Measurements from ENCODE around the gene LAT.

LAT gene

GRCh38 chr16:28982418-28982817 is 2.4 kb upstream of the LAT start:
- Histone ChIP-seq H3K4me2 (ENCODE audit: low read length, poor library complexity, severe bottlenecking) (no peak overlapping the region), H2BK12ac (ENCODE audit: low read length in 2 of 2) (no peak overlapping the region), H4K91ac (ENCODE audit: low read length) (peak overlapping the region; percentile 8), H2BK120ac (ENCODE audit: low read depth, low read length) (no peak overlapping the region), H4K8ac (ENCODE audit: low read length) (no peak overlapping the region), H2BK5ac (ENCODE audit: low read depth, low read length, poor library complexity, severe bottlenecking) (no peak overlapping the region), H3K27me3 (ENCODE audit: control insufficient read depth in 1 of 2, insufficient read depth in 1 of 2, low read length in 2 of 2) (no peaks in the 10 kb centered on the region), H2AFZ (ENCODE audit: low read depth, low read length) (no peak overlapping the region), H3K18ac (ENCODE audit: low read depth in 1 of 2, low read length in 2 of 2) (no peak overlapping the region), H3K79me1 (replicated peaks; ENCODE audit: low read length, poor library complexity, severe bottlenecking) (peaks cover 37% of the 10 kb centered on the region), H3K9me3 (ENCODE audit: control insufficient read depth, low read length) (peaks cover 12% of the 10 kb centered on the region), H3K36me3 (ENCODE audit: control insufficient read depth in 1 of 2, insufficient read depth in 2 of 2, low read depth in 1 of 2, low read length in 2 of 2) (peaks cover 83 to 91% of the 10 kb centered on the region in 2 experiments), H3K9ac (ENCODE audit: low read length) (no peak overlapping the region), H3K27ac (ENCODE audit: low read length, poor library complexity, severe bottlenecking) (no peak overlapping the region), H3K23ac (ENCODE audit: low read length in 2 of 2) (no peak overlapping the region), H2AK5ac (ENCODE audit: low read length, severe bottlenecking) (no peak overlapping the region), H3K4me3 (ENCODE audit: insufficient read depth in 1 of 2, low read depth in 1 of 2, low read length in 2 of 2) (no peak overlapping the region), H2BK15ac (ENCODE audit: low read depth, poor library complexity, severe bottlenecking) (no peak overlapping the region), H3K14ac (ENCODE audit: low read length in 2 of 2) (no peak overlapping the region), H3K4ac (ENCODE audit: low read depth in 1 of 2, low read length in 2 of 2) (no peak overlapping the region), H3K4me1 (ENCODE audit: control insufficient read depth, insufficient read depth, low read depth, low read length) (no peaks in the 10 kb centered on the region)
- WGBS, result 96% methylated on average over 10 of the region's 10 CpGs
- DNase-seq, result no peak

GRCh38 chr16:28982949-28983348 is 1.9 kb upstream of the LAT start:
- H4K91ac ChIP-seq (ENCODE audit: low read length), result peak overlapping the region; percentile 54
- no peak overlapping the region for H3K4me2 ChIP-seq (ENCODE audit: low read length, poor library complexity, severe bottlenecking)
- no peak overlapping the region for H3K14ac ChIP-seq (ENCODE audit: low read length in 2 of 2)
- H2AFZ ChIP-seq (ENCODE audit: low read depth, low read length), result no peak overlapping the region
- H4K8ac ChIP-seq (ENCODE audit: low read length), result no peak overlapping the region
- no peaks in the 10 kb centered on the region for H3K4me1 ChIP-seq (ENCODE audit: control insufficient read depth, insufficient read depth, low read depth, low read length)
- no peak overlapping the region for H3K23ac ChIP-seq (ENCODE audit: low read length in 2 of 2)
- no peak overlapping the region for H2AK5ac ChIP-seq (ENCODE audit: low read length, severe bottlenecking)
- H3K4ac ChIP-seq (ENCODE audit: low read depth in 1 of 2, low read length in 2 of 2), result no peak overlapping the region
- H3K9ac ChIP-seq (ENCODE audit: low read length), result no peak overlapping the region
- 97% methylated on average over 11 of the region's 11 CpGs for WGBS
- H2BK12ac ChIP-seq (ENCODE audit: low read length in 2 of 2), result no peak overlapping the region
- no peak overlapping the region for H3K27ac ChIP-seq (ENCODE audit: low read length, poor library complexity, severe bottlenecking)
- no peak overlapping the region for H2BK120ac ChIP-seq (ENCODE audit: low read depth, low read length)
- H2BK5ac ChIP-seq (ENCODE audit: low read depth, low read length, poor library complexity, severe bottlenecking), result no peak overlapping the region
- peaks cover 14% of the 10 kb centered on the region for H3K9me3 ChIP-seq (ENCODE audit: control insufficient read depth, low read length)
- no peak overlapping the region for H3K18ac ChIP-seq (ENCODE audit: low read depth in 1 of 2, low read length in 2 of 2)
- H3K36me3 ChIP-seq (ENCODE audit: control insufficient read depth in 1 of 2, insufficient read depth in 2 of 2, low read depth in 1 of 2, low read length in 2 of 2), result peaks cover 80 to 93% of the 10 kb centered on the region in 2 experiments
- no peak for DNase-seq
- no peaks in the 10 kb centered on the region for H3K27me3 ChIP-seq (ENCODE audit: control insufficient read depth in 1 of 2, insufficient read depth in 1 of 2, low read length in 2 of 2)
- H3K79me1 ChIP-seq (replicated peaks; ENCODE audit: low read length, poor library complexity, severe bottlenecking), result peaks cover 32% of the 10 kb centered on the region
- no peak overlapping the region for H3K4me3 ChIP-seq (ENCODE audit: insufficient read depth in 1 of 2, low read depth in 1 of 2, low read length in 2 of 2)
- H2BK15ac ChIP-seq (ENCODE audit: low read depth, poor library complexity, severe bottlenecking), result no peak overlapping the region

DNA sequence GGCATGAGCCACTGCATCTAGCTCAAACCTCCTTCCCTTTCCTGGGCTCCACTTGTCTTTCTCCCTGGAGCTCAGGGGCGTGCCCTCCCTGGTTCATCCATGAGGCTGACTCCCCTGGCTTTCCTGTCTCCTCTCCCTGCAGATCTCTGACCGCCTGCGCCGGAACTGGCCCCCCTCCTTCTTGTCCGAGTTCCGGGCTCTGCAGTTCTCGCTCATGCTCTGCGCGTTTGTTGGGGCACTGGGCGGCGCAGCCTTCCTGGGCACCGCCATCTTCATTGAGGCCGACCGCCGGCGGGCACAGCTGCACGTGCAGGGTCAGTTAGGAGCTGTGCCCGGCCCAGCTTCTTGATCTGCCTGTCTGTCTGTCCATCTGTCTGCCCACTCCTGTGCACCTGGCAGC is 1.2 kb upstream of the LAT start:
- Histone ChIP-seq H4K91ac (ENCODE audit: low read length) (no peak overlapping the region), H3K4me1 (ENCODE audit: control insufficient read depth, insufficient read depth, low read depth, low read length) (no peaks in the 10 kb centered on the region), H3K36me3 (ENCODE audit: control insufficient read depth in 1 of 2, insufficient read depth in 2 of 2, low read depth in 1 of 2, low read length in 2 of 2) (peaks cover 80 to 94% of the 10 kb centered on the region in 2 experiments), H3K4ac (ENCODE audit: low read depth in 1 of 2, low read length in 2 of 2) (no peak overlapping the region), H3K27me3 (ENCODE audit: control insufficient read depth in 1 of 2, insufficient read depth in 1 of 2, low read length in 2 of 2) (no peaks in the 10 kb centered on the region), H3K23ac (ENCODE audit: low read length in 2 of 2) (no peak overlapping the region), H3K27ac (ENCODE audit: low read length, poor library complexity, severe bottlenecking) (no peak overlapping the region), H3K4me2 (ENCODE audit: low read length, poor library complexity, severe bottlenecking) (no peak overlapping the region), H3K9ac (ENCODE audit: low read length) (no peak overlapping the region), H4K8ac (ENCODE audit: low read length) (no peak overlapping the region), H2BK120ac (ENCODE audit: low read depth, low read length) (no peak overlapping the region), H2BK5ac (ENCODE audit: low read depth, low read length, poor library complexity, severe bottlenecking) (no peak overlapping the region), H3K79me1 (replicated peaks; ENCODE audit: low read length, poor library complexity, severe bottlenecking) (peaks cover 26% of the 10 kb centered on the region), H3K14ac (ENCODE audit: low read length in 2 of 2) (no peak overlapping the region), H2BK15ac (ENCODE audit: low read depth, poor library complexity, severe bottlenecking) (no peak overlapping the region), H3K18ac (ENCODE audit: low read depth in 1 of 2, low read length in 2 of 2) (no peak overlapping the region), H2AK5ac (ENCODE audit: low read length, severe bottlenecking) (no peak overlapping the region), H2AFZ (ENCODE audit: low read depth, low read length) (no peak overlapping the region), H2BK12ac (ENCODE audit: low read length in 2 of 2) (no peak overlapping the region), H3K9me3 (ENCODE audit: control insufficient read depth, low read length) (peaks cover 14% of the 10 kb centered on the region), H3K4me3 (ENCODE audit: insufficient read depth in 1 of 2, low read depth in 1 of 2, low read length in 2 of 2) (no peak overlapping the region)
- WGBS, result 95% methylated on average over 18 of the region's 18 CpGs
- no peak for DNase-seq

- WGBS, result 91% methylated on average over 12 of the region's 12 CpGs
These were observed 761 bp upstream of the LAT start for GRCh38 chr16:28984091-28984490.

More at GRCh38 chr16:28984091-28984490, 761 bp upstream of the LAT start:
- Histone ChIP-seq H3K4me2 (ENCODE audit: low read length, poor library complexity, severe bottlenecking) (no peak overlapping the region), H2BK15ac (ENCODE audit: low read depth, poor library complexity, severe bottlenecking) (no peak overlapping the region), H3K27ac (ENCODE audit: low read length, poor library complexity, severe bottlenecking) (no peak overlapping the region), H3K79me1 (replicated peaks; ENCODE audit: low read length, poor library complexity, severe bottlenecking) (peaks cover 23% of the 10 kb centered on the region), H3K27me3 (ENCODE audit: control insufficient read depth in 1 of 2, insufficient read depth in 1 of 2, low read length in 2 of 2) (no peaks in the 10 kb centered on the region), H2BK12ac (ENCODE audit: low read length in 2 of 2) (no peak overlapping the region), H2BK5ac (ENCODE audit: low read depth, low read length, poor library complexity, severe bottlenecking) (no peak overlapping the region), H3K9ac (ENCODE audit: low read length) (no peak overlapping the region), H3K36me3 (ENCODE audit: control insufficient read depth in 1 of 2, insufficient read depth in 2 of 2, low read depth in 1 of 2, low read length in 2 of 2) (peaks cover 77 to 95% of the 10 kb centered on the region in 2 experiments), H3K4me1 (ENCODE audit: control insufficient read depth, insufficient read depth, low read depth, low read length) (no peaks in the 10 kb centered on the region), H3K4me3 (ENCODE audit: insufficient read depth in 1 of 2, low read depth in 1 of 2, low read length in 2 of 2) (no peak overlapping the region), H3K4ac (ENCODE audit: low read depth in 1 of 2, low read length in 2 of 2) (no peak overlapping the region), H4K8ac (ENCODE audit: low read length) (no peak overlapping the region), H3K9me3 (ENCODE audit: control insufficient read depth, low read length) (peaks cover 14% of the 10 kb centered on the region), H2AK5ac (ENCODE audit: low read length, severe bottlenecking) (no peak overlapping the region), H3K23ac (ENCODE audit: low read length in 2 of 2) (no peak overlapping the region), H3K18ac (ENCODE audit: low read depth in 1 of 2, low read length in 2 of 2) (no peak overlapping the region), H2BK120ac (ENCODE audit: low read depth, low read length) (no peak overlapping the region), H3K14ac (ENCODE audit: low read length in 2 of 2) (no peak overlapping the region), H2AFZ (ENCODE audit: low read depth, low read length) (no peak overlapping the region), H4K91ac (ENCODE audit: low read length) (no peak overlapping the region)
- DNase-seq, result no peak
